CD4-positive, alpha-beta T cell treated with Interleukin-1 beta for 1 hour (primary cell): ENCODE measurements around the gene HMGN1.

ENCODE experiments used
- DNase-seq, 2 donors: peaks; one replicate each; pipeline ENCODE4 v3.0.0-alpha.2; 2020 to 2022

HMGN1 gene

DNA sequence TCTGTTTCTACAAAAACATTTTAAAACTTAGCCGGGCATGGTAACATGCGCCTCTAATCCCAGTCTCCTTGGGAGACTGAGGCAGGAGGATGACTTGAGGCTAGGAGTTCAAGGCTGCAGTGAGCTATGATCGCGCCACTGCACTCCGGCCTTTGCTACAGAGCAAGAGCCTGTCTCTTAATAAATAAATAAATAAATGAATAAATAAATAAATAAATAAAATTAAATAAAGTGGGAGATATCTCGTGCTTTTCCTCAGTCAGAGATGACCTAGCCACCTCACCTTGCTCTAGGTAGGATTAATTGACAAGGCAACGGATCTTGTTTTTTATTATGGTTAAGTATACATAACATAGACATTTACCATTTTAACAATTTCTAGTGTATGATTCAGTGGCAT lies 21.2 kb downstream of the HMGN1 start:
- no peak for DNase-seq

DNA sequence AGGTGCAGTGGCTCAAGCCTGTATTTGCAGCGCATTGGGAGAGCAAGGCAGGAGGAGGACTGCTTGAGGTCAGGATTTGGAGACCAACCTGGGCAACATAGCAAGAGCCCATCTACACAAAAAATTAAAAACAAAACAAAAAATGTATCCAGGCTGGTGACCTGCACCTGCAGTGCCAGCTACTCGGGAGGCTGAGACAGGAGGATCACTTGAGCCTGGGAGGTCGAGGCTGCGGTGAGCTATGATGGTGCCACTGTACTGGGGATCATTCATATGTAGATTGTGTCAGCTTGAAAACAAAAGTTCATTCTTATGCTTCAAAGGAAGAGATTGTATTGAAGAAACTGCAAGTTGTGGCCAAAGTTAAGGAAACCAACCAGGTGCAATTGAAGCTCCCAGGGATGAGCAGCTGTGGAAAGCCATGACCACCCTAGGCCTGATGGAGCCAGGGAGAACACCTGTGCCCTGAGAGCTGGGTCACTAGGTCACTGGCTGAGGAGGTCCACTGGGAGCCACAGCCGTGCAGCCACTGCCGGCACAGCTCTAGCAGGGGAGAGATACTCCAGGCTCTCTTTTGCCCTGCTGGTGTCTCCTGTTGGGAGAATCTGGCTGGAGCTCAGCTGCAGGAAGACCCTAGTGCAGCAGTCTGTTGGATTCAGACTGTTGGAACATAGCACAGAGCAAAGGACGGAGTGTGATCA lies 22.1 kb downstream of the HMGN1 start:
- DNase-seq = no peak

DNA sequence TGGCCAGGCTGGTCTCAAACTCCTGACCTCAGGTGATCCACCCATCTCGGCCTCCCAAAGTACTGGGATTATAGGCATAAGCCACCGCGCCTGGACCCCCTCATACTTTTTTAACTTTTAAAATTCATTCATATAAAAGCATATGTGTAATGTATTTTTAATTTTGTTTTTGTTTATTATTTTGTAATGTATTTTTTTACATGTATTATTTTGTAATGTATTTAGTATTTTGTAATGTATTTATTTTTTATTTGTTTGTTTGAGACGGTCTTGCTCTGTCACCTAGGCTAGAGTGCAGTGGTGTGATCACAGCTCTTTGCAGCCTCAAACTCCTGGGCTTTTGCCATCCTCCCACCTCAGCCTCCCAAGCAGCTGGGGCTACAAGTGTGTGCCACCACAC lies 23.4 kb downstream of the HMGN1 start:
- no peak for DNase-seq

DNA sequence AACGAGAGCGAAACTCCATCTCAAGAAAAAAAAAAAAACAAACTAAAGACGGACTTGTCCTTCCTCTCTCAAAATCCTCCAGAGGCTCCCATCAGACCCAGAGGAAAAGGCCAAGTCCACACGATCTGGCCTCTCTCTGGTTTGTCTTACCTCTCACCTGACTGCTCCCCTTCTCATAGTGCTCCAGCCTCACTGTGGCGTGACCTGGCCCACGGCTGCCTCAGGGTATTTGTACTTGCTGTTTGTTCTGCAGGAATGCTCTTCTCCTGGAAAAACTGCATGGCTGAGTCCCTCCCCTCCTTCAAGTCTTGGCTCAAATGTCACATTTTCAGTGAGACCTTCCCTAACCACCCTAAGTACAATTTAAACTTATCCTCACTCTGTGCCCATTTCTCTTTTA lies 27.5 kb downstream of the HMGN1 start:
- DNase-seq = no peak

DNA sequence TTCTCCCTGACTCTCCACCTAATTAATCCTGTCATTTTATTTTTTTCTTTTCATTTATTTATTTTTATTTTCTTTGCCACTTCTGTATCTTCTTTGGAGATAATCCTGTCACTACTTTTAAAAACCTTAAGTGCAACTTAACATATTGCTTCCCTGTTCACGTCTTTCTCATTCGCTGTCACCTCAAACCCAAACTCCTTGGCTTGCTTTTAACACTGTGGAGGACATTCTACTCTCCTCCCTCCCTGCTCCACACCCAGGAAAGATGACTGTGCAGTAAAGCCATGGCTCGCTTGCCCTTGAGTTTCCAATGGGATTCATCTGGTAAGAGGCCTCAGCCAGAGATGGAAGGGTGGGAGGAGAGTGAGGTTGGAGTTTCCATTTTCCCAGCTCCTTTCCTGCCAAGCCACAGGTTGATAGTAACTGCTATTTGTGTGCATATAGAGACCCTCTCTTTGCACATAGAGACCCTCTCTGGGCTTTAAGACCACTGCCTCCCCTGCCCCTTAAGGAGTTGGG lies 29.0 kb downstream of the HMGN1 start:
- DNase-seq = no peak

DNA sequence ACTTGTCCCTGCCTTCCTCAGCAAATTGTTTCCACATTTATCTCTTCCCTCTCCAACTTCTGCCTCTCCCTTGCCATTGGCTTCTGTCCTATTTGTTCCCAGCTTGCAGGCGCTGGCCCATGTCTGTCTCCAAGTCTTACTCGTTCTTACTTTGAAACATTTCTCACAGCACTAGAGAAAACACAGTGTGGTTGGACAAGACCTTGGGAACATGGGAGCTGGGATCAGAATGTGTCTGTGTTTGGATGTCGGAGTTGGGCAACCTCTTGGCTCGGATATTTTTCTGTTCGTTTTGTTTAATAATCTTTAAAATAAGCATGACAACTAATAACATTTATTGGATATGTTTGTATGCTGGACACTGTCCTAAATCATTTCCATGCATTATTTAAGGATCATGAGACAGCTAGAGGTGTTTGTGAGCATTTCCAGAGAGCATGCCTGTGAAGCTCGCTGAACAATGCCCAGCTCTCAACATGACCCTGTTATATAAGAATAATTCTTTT lies 29.6 kb downstream of the HMGN1 start:
- no peak for DNase-seq

DNA sequence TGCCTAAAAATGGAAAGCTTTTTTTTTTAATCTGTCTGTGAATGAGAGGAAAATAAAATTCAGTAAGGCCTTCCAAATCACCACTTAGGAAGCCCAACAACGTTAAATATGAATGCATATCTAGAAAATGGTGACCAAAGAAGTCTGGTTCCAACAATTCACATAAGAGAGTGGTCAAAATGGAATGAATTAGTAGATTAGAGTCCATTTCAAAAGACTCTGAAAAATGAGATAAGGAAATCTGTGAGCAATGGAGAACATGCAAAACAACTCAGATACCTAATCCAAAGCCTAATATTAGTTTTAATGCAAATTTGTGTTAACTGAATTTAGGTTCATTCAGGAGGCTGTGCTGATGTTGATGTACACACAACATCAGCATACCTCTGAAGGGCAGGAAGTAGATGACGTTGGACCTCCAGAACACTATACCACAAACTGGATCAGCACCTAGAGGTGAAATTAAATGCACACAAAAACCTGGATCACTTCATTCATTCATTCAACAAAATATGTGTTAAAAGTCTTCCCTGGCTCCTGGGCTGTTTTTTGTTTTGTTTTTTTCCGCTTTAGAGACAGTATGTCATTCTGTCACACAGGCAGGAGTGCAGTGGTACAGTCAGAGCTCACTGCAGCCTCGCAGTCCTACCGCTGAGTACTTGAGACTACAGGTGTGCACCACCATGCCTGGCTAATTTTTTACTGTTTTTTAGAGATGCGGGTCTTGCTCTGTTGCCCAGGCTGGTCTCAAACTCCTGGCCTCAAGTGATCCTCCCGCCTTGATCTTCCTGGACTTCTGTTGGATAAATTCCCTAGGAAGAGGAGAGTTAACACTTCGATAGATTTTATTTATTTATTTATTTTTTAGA lies 30.6 kb downstream of the HMGN1 start:
- no peak for DNase-seq

DNA sequence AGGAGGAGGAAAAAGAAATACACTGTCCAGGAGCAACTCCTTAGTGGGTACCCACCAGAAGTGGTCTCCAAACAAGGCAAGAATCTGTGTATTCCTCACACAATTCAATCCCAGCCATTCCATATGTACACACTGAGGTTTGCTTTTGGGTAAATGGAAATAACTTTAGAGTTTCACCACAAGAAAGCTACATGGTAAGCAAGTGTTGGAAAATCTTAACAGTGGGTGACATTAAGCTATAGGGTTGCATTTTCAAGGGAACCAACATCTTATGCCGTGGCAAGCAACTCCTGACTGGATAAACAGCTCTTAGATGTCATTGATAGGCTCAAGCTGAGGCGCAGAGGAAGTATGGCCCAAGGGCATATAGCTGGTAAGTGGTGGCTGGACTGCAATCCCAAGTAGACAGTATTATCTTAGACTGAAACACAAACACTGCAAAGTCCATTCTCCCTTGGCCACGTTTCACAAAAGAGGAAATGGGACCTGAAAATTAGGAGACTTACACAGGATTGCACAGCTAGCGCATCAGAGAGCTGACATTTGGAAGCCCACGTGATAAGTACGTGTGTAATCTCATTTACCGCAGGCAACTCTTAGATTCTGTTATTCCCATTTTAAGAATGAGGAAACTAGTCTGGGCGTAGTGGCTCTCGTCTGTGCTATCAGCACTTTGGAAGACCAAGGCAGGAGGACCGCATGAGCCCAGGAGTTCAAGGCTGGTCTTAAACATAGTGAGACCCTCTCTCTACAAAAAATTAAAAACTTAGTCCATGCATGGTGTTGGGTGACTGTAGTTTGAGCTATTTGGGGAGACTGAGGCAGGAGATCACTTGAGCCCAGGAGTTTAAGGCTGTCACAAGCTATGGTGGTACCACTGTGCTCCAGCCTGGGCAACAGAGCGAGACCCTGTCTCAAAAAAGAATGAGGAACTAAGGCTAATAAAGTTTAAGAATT lies 31.5 kb downstream of the HMGN1 start:
- peak in 1 of 2 donors; percentile 26 for DNase-seq

DNA sequence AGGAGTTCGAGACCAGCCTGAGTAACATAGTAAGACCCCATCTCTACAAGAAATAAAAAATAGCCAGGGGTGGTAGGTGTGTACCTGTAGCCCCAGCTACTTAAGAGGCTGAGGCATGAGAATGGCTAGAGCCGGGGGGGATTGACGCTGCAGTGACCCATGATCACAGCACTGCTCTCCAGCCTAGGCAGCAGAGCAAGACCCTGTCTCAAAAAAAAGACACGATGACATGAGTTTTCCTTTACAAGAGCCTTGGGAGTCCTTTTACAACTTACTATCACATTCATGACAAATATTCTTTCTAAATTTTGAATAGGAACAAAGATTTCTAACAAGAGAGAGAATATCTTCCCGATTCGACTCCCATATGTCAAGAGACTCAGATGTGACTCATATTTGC lies 32.2 kb downstream of the HMGN1 start:
- DNase-seq = no peak

DNA sequence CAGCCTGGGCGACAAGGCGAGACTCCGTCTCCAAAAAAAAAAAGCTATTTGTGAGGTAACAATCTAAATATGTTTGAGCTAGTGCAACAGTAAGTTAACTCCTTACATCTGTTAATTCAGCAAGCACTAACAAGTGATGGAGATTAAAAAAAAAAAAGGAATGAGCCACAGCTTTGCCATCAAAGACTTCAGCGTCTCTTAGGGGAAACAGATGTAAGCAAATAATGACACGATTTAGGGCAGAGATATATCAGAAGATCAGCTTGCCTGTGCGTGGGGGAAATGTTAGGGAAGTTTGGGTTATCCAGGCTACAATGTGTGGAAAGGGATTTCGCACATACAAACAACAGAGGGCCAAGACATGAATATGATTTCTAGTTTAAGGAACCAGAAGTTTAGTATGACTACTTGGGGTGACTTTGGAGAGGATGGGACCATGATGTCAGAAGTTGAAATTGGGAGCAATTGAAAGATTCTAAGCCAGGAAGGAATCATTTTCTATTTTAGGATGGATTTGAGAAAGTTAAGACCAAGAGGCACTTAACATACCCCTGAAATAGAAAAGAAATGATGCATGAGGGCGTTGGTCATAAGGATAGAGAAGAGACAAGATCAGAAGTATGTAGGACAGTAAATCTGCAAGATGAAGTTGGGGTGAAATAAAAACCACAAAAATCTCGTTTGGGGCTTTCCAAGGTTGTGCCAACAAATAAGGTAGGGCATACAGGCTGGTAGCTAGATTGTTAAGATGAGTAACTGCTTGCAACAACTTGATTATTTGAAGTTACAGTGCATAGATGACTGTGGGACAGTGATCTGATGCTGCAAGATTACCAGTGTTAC lies 33.1 kb downstream of the HMGN1 start:
- DNase-seq = peak in 1 of 2 donors; percentile 37

DNA sequence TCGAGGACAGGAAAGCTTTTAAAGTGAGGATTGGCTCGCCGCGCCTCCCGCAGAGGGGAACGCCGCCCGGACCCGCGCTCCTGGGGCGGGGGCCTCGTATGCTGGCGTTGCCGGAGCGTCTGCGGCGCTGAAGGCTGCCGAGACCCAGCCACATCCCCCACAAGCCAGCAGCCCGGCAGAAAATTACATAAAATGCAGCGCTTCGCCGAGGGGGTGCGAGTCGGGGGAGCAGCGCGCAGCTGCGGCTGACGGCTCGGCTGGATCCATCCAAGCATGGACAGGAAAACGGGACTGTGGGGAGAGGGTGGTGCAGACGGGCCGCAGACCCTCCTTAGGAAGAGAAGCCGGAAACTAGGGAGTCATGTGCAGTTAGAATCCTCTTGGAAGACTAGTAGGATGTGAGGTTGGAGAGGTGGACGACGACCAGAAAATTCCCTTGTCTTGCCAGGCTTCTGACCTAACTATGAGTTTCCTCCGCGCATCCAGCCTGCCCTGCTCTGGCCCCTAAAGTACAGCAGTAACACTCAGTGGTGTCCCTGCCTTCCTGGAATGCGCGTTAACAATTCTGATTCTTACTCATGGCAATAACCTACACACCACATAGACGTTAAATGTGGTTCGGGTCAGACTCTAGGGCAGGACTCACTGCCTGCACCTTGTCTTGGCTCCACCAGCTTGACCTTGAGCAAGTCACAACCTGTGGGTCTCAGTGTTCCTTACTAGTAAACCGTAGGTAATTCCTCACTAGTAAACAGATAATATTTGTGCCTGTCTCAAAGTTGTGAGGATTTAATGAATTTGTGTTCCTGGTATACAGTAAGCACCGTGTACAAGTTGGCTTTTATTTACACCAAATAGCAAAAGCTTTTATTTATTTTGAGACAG lies 34.5 kb downstream of the HMGN1 start:
- DNase-seq = peak; percentile 52 to 53

DNA sequence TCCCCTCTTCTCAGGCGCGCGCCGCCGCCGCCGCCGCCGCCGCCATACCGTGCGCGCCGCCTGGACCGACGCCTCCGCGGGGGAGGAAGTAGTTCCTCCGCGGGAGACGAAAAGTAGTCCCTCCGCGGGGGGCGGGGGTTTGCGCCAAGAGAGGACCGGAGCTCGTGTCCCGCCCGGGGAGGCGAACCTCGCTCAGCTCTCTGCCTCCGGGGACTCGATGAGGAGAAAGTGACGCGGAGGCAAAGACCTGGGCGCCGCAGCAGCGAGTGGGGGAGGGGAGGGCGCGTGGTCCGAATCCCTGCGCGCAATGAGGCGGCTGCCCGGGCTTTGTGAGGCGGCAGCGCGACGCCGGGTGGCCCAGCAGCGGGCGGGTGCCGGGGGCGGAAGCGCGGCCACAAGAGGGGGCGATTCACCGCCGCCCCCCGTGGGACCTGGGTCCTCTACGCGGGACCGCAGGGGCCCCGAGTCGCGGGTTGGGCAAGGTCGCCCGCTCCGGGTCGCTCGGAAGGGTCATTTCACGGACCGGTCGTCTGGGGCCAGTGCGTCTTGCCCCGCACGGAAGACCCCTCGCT lies 35.2 kb downstream of the HMGN1 start, which contains the start of gene BRWD1:
Gene BRWD1 (minus strand): TSS at position 62 of the 572 bp plus-strand sequence. CDS start 141 bp downstream, outside the sequence.
- peak; percentile 84 for DNase-seq

DNA sequence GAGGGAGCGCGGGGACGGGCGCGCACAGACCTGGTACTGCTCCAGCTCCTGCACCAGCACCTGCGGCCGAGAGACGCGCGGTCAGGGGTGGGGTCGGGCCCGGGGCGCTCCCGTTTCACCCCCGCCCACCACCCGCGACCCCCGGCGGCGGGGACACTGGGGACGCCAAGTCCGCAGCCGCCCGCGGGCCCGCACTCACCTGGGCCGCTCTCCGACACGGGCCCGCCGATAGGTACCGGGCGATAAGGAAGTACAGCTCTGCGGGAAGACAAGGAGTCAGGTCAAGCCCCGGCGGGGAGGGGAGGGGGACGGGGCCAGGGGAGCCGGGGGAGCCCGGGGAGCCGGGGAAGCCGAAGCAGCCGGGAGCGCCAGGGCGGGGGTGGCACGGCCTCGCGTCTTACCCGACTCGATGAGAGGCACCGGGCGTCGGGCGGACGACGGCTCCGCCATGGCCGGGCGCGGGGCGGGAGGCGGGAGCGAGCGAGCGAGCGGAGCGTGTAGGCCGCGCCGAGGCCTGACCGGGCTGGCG lies 35.8 kb downstream of the HMGN1 start:
- no peak for DNase-seq

DNA sequence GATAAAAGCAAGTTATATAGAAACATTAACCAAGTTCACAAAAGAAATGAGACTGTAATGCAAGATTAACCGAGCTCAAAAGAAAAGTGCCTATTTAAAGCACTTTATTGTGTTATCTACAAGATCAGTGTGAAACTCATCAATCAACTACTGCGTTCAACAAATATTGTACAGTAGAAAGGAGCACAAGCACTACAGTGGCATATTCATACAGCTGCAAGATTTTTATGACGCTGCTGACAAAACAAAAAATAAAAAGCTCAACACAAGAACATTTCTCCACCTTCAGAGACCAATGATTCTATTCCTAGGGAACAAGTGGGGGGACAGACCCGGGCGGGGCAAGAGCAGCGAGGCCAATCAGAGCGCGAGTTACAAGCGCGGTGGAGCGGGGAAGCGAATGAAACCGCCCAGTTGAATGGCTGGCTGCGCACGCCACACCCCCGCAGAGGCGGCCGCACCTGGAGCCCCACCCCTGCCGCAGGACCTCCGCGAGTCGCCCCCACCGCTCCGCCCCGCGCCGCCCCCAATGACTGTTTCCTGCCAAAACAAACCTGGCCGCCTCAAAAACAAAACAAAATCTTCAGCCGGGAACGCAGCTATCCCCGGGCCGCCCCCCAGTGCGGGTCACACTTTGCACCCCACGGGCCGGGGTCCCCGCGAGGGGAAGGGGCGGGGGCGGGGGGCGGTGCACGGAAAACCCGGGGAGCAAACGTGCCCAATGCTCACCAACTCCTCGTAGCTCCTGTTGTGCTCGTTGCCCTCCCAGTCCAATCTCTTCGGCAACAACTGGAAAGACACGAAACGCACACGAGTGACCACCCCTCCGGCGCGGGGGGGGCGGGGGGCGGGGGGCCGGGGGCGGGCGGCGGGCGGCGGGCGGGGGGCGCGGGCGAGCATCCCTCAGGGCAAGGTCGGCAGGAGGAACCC lies 36.5 kb downstream of the HMGN1 start:
- peak; percentile 92 to 94 for DNase-seq

DNA sequence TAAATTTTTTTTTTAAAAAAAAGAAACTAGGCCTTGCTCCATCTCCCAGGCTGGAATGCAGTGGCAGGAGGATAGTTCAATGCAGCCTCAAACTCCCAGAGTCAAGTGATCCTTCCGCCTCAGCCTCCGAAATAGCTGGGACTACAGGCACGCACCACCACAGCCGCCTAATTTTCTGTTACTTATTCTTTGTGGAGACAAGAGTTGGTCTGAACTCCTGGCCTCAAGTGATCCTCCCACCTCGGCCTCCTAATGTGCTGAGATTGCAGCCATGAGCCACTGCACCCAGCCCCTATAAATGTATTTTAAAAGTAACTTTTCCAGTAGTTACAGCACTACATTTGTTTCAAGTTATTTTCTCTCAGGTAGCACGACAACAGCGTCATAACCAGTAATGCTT lies 37.7 kb downstream of the HMGN1 start:
- DNase-seq = no peak

DNA sequence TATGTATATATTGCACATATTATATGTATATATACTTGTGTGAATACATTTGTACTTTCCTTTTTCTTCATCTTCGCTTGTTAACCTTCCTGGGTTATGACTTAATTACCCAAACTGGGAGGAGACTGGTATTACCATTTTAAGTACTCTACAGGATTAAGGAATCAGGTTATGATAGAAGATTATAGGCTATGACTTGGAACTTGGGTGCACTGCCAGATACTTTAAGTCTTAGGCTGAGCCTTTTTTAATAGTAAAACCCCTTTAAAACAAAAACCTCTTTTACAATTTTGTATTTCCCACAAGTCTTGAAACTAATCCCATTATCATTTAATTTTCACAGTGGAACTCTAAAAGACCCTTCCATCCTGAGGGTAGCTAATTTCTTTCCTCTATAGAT lies 41.4 kb downstream of the HMGN1 start:
- DNase-seq = no peak

DNA sequence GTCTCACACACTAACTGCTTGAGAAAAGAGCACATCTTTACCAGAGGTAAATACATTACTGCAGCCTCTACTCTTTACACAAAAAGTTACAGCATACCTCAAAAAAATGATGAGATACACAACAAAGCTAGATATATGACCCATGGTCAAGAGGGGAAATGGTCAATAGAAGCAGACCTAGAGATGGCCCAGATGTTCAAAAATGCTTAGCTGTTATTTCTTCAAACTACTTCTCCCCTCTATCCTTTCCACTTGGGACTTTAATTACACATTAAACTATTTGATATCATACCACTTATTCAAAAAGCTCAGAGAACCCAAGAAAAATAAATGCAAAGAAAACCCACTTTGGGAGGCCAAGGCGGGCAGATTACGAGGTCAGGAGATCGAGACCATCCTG lies 48.3 kb downstream of the HMGN1 start:
- no peak for DNase-seq

DNA sequence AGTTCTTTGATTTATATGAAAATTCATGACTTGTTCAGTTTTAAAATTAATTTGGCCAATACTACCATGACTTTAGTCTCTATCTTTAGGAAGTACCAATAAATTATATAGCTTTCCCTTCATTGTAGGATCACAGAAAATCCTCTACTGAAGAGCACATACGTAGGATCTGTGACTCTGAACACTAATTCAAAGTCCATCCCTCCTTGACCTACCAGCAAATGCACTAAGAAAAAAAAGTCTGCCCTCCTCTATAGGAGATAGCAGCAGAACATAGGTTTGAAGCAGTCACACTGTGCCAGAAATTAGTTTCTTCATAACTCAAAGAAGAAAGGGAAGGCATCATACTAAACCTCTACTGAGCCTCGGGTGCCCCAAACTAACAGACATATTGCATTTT lies 52.0 kb downstream of the HMGN1 start:
- no peak for DNase-seq
